ENCODE data around the gene ST6GAL2.

The ST6GAL2 gene

GRCh38 chr2:106885971-106886915 is at the start of gene ST6GAL2:
ST6GAL2 (minus strand) TSS chr2:106886167; CDS start chr2:106843977, 42,190 bp downstream.
- peak; percentile 61 for DNase-seq

- DNase-seq: no peak
These were observed 46.7 kb upstream of the ST6GAL2 start for GRCh38 chr2:106932644-106933043.

GRCh38 chr2:106931717-106932335 is 45.9 kb upstream of the ST6GAL2 start:
- DNase-seq: no peak

- no peak for DNase-seq
These were observed 35.5 kb upstream of the ST6GAL2 start for GRCh38 chr2:106921451-106921850.

GRCh38 chr2:106919012-106919411 is 33.0 kb upstream of the ST6GAL2 start:
- DNase-seq: no peak

- no peak for DNase-seq
These were observed 18.3 kb upstream of the ST6GAL2 start for GRCh38 chr2:106904242-106904641.

GRCh38 chr2:106899786-106900530 is 14.0 kb upstream of the ST6GAL2 start:
- no peak for DNase-seq

GRCh38 chr2:106894545-106894944 is 8.6 kb upstream of the ST6GAL2 start:
- DNase-seq: no peak

GRCh38 chr2:106892048-106892447 is 6.1 kb upstream of the ST6GAL2 start:
- DNase-seq: no peak

GRCh38 chr2:106890606-106891005 is 4.6 kb upstream of the ST6GAL2 start:
- no peak for DNase-seq

- peak; percentile 92 for DNase-seq
These were observed 1.2 kb upstream of the ST6GAL2 start for GRCh38 chr2:106886916-106887758.

- DNase-seq: no peak
These were observed 638 bp downstream of the ST6GAL2 start for GRCh38 chr2:106885329-106885728.

- peak; percentile 17 for DNase-seq
These were observed 3.3 kb downstream of the ST6GAL2 start for GRCh38 chr2:106882673-106883072.

- DNase-seq: no peak
These were observed 7.8 kb downstream of the ST6GAL2 start for GRCh38 chr2:106878206-106878605.

- DNase-seq: no peak
These were observed 9.3 kb downstream of the ST6GAL2 start for GRCh38 chr2:106876699-106877098.

GRCh38 chr2:106869512-106870275 is 16.3 kb downstream of the ST6GAL2 start:
- peak; percentile 90 for DNase-seq

GRCh38 chr2:106868275-106868674 is 17.7 kb downstream of the ST6GAL2 start:
- no peak for DNase-seq

- DNase-seq: no peak
These were observed 18.6 kb downstream of the ST6GAL2 start for GRCh38 chr2:106867196-106867953.

GRCh38 chr2:106866641-106867040 is 19.3 kb downstream of the ST6GAL2 start:
- DNase-seq: no peak

GRCh38 chr2:106864051-106864450 is 21.9 kb downstream of the ST6GAL2 start:
- no peak for DNase-seq

GRCh38 chr2:106863387-106863786 is 22.6 kb downstream of the ST6GAL2 start:
- peak; percentile 63 for DNase-seq
